ENCODE data around the gene RTTN.
"Not testable (repeated sequence)": the region's sequence is repeated elsewhere in the genome, so short reads cannot be mapped to it uniquely, and the experiment has no call there.

RTTN gene

GRCh38 chr18:70021043-70021442 is 184.4 kb downstream of the RTTN start:
- no peak for DNase-seq

GRCh38 chr18:70019991-70020390 is 185.5 kb downstream of the RTTN start:
- no peak for DNase-seq

- DNase-seq: no peak
These were observed 186.4 kb downstream of the RTTN start for GRCh38 chr18:70019136-70019535.

GRCh38 chr18:70015127-70015526 is 190.4 kb downstream of the RTTN start:
- no peak for DNase-seq

- no peak for DNase-seq
These were observed 199.9 kb downstream of the RTTN start for GRCh38 chr18:70005580-70005979.

- DNase-seq: no peak
These were observed 200.8 kb downstream of the RTTN start for GRCh38 chr18:70004696-70005095.

- no peak for DNase-seq
These were observed 205.8 kb downstream of the RTTN start for GRCh38 chr18:69999656-70000055.

GRCh38 chr18:69998523-69998987 is 206.9 kb downstream of the RTTN start:
- no peak for DNase-seq

- DNase-seq: no peak
These were observed 208.3 kb downstream of the RTTN start for GRCh38 chr18:69996951-69997798.

GRCh38 chr18:69996417-69996816 is 209.1 kb downstream of the RTTN start:
- no peak for DNase-seq

- DNase-seq: no peak
These were observed 209.7 kb downstream of the RTTN start for GRCh38 chr18:69995774-69996173.

- no peak for DNase-seq
These were observed 212.7 kb downstream of the RTTN start for GRCh38 chr18:69992776-69993175.

GRCh38 chr18:69987870-69988269 is 217.6 kb downstream of the RTTN start:
- no peak for DNase-seq

- DNase-seq: no peak
These were observed 220.2 kb downstream of the RTTN start for GRCh38 chr18:69985239-69985638.

GRCh38 chr18:69982417-69982816 is 223.1 kb downstream of the RTTN start:
- no peak for DNase-seq

- DNase-seq: no peak
These were observed 223.5 kb downstream of the RTTN start for GRCh38 chr18:69981948-69982347.

GRCh38 chr18:69980982-69981804 is 224.3 kb downstream of the RTTN start:
- DNase-seq: no peak

GRCh38 chr18:69980509-69980908 is 225.0 kb downstream of the RTTN start:
- no peak for DNase-seq

GRCh38 chr18:69978732-69979715 is 226.5 kb downstream of the RTTN start:
- DNase-seq: no peak

- DNase-seq: not testable (repeated sequence)
These were observed 230.2 kb downstream of the RTTN start for GRCh38 chr18:69975294-69975693.

GRCh38 chr18:69974365-69974764 is 231.1 kb downstream of the RTTN start:
- no peak for DNase-seq

- DNase-seq: no peak
These were observed 236.0 kb downstream of the RTTN start for GRCh38 chr18:69969491-69969890.

GRCh38 chr18:69968039-69968438 is 237.4 kb downstream of the RTTN start:
- DNase-seq: no peak
